ENCODE data around the gene TRPV5. TPM values are rescaled to one million over a fixed set of nuclear protein-coding genes. Genes with fewer than 3 reads are reported as not detected.

Gene TRPV5
- total and polyA plus RNA-seq, 2 donors (not counting 3 experiments of a cell fraction or from before 2014, with no cell fraction given), result not detected

GRCh38 chr7:142873871-142874270, 59.7 kb downstream of the TRPV5 start:
- no peak for TF ChIP-seq FOS (IDR thresholded peaks at IDR 0.05; ENCODE audit: borderline replicate concordance, insufficient read depth, low read length)
- no peak for TF ChIP-seq JUN (IDR thresholded peaks at IDR 0.05; ENCODE audit: borderline replicate concordance, insufficient read depth, insufficient read length, low read depth)
- no peak for TF ChIP-seq POLR2A (IDR thresholded peaks at IDR 0.05; ENCODE audit: low read depth, low read length)
- no peak for TF ChIP-seq CTCF (IDR thresholded peaks at IDR 0.05; ENCODE audit: extremely low read depth in 1 of 2, insufficient read depth in 1 of 2, low read depth in 1 of 2, low read length in 2 of 2)
- TF ChIP-seq GATA2 (IDR thresholded peaks at IDR 0.05; ENCODE audit: insufficient read depth, insufficient read length, low read depth, low read length), result no peak
- no peak for TF ChIP-seq POLR2AphosphoS5 (IDR thresholded peaks at IDR 0.05; ENCODE audit: insufficient read depth, low read depth, low read length)
- TF ChIP-seq EZH2 (IDR thresholded peaks at IDR 0.05; ENCODE audit: borderline replicate concordance, low read depth, low read length, severe bottlenecking), result no peak
- no peak for TF ChIP-seq MAX (IDR thresholded peaks at IDR 0.05; ENCODE audit: insufficient read depth, insufficient read length)
- no peak for TF ChIP-seq MYC (IDR thresholded peaks at IDR 0.05; ENCODE audit: low read depth, low read length)

More at GRCh38 chr7:142873871-142874270, 59.7 kb downstream of the TRPV5 start:
- no peaks in the 10 kb centered on the region for H3K9me3 ChIP-seq (replicated peaks; ENCODE audit: control insufficient read depth, insufficient read depth, low read length)
- ChIA-PET POLR2A (no interaction called here), CTCF (interaction anchor here (1.0 to 4.0 kb wide), 7 partner anchors 9 to 344 kb away, joined by 3 to 27 read pairs (median 4); no protein-coding TSS in a partner anchor)
- no peak overlapping the region for H3K27ac ChIP-seq (ENCODE audit: insufficient read depth, low read depth, low read length)
- no peak overlapping the region for H3K4me2 ChIP-seq (ENCODE audit: insufficient read depth, low read length)
- DNase-seq (ENCODE audit: low read depth, low spot score) (no peak), FAIRE-seq (no peak)
- H3K9ac ChIP-seq (replicated peaks; ENCODE audit: extremely low read depth, insufficient read depth, low read length), result no peak overlapping the region
- H4K20me1 ChIP-seq (replicated peaks; ENCODE audit: control insufficient read depth, extremely low read depth, insufficient read depth, low read length), result no peaks in the 10 kb centered on the region
- H3K4me3 ChIP-seq (replicated peaks in 1 of 3; ENCODE audit: insufficient read depth in 1 of 3, low read depth in 1 of 3, low read length in 3 of 3), result no peak overlapping the region
- peaks cover 0 to 2% of the 10 kb centered on the region in 2 experiments for H3K27me3 ChIP-seq (ENCODE audit: control insufficient read depth in 2 of 2, insufficient read depth in 2 of 2, low read length in 2 of 2)
- no peak overlapping the region for H2AFZ ChIP-seq (ENCODE audit: low read depth, low read length)
- no peaks in the 10 kb centered on the region for H3K4me1 ChIP-seq (ENCODE audit: control insufficient read depth, extremely low read depth, insufficient read depth, low read length)
- dilution Hi-C loops (cut with MboI; ENCODE audit: extremely low pct_ligation_motif_present, low sequenced_read_pairs) (no loop called here), intact Hi-C loops (cut with micrococcal nuclease) (no loop called here)
- no peaks in the 10 kb centered on the region for H3K9me1 ChIP-seq (replicated peaks; ENCODE audit: control insufficient read depth, extremely low read depth, insufficient read depth, low read length)
- no peaks in the 10 kb centered on the region for H3K79me2 ChIP-seq (ENCODE audit: control insufficient read depth, insufficient read depth, low read length)
- H3K36me3 ChIP-seq (ENCODE audit: control insufficient read depth in 2 of 2, extremely low read depth in 1 of 2, insufficient read depth in 2 of 2, low read length in 2 of 2), result no peaks in the 10 kb centered on the region
- no TSS peak for BruUV-seq (replicated peaks)
